Superior temporal gyrus (tissue), 1 donor: Measurements from ENCODE around the gene ECHDC3.

Source experiments
- DNase-seq: peaks from one replicate; pipeline ENCODE4 v3.0.0-alpha.2; 2016; ENCODE audit errors: extremely low spot score

ECHDC3 gene

DNA sequence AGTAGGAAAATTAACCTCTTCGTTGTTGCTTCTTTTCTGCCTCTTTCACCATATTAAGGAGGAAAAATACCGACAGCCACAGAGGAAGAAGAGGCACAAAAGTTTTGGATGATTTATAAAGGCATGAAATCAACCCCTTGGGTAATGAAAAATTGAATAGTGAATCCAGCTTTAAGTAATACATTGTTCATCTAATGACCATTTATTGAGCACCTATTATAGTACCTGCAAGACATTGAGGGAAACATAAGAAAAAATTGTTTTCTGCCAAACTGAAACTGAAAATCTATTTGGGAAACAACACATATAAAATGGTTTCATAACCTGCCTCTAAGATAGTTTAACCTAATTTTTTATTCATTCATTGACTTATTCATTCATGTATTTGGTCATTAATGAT, 8.2 kb downstream of the ECHDC3 start:
- no peak for DNase-seq

DNA sequence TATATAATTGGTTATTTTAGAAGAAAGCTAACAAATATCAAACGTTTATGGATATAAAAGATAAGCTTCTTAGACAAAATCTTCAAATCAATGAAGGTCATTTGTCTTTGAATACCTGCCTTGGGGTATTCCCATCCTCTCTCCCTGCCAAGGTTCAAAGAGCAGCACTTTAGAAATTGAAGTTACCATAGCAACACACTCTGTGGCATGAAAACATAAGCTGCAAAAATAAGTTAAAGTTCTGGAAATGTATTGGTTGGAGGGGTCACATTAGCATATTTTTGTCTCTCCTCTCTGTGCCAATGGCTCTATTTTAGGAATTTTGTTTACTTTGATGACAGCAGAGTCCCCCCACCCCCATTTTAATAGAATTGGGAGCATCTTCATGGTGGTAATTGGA, 12.0 kb downstream of the ECHDC3 start:
- DNase-seq: no peak

GRCh38 chr10:11754620-11755019, 12.4 kb downstream of the ECHDC3 start:
- DNase-seq: no peak

DNA sequence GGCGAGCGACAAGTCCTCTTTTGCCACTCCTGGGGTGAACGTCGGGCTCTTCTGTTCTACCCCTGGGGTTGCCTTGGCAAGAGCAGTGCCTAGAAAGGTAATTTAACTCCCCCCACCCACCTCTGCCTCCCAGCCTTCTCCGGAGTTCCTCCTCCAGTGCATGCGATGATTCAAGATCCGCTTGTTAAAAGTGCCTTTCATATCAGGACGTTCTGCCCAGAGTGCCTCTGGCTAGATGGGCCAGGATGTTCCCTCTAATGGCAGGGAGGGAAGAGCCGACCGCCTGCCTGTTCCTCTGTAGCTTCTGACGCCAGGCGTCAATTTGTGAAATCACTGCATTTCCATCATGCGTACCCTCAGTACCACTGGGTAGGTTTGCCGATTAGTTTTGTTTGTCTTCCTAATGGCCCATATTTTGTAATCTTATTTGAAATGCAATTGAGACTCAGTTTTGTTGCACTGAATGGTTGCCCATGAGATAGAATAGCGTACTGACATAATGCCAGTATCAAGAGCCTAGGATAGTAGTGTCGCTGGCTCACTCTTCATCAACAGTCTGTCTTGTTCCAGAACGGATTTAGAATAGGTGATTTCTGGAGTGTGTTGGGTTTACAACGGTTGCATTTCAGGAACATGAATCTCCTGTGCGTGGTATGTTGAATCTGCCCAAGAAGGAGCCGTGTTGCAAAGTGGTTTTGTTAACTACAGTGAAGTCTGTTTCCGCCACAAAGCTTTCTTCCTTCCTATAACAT, 13.5 kb downstream of the ECHDC3 start:
- no peak for DNase-seq

- DNase-seq: no peak
These were observed 14.7 kb downstream of the ECHDC3 start for GRCh38 chr10:11756766-11757315.

DNA sequence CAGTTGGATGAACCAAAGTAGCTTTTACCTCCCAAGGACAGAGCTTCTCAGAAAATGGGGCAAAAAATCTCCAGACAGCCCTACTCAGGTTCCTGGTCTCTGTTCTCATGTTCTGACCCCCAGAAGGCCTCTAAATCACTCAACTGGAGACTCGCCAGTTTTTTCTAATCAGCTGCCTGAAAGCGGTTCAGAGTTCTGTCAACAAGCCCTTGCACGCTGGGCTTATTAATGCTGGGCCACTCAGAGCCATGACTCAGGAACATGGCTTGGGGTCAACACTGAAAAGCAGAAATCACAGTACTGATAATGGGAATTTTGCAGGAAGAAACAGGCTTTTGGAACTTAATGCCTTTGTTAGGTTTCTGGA, 15.3 kb downstream of the ECHDC3 start:
- DNase-seq: no peak

DNA sequence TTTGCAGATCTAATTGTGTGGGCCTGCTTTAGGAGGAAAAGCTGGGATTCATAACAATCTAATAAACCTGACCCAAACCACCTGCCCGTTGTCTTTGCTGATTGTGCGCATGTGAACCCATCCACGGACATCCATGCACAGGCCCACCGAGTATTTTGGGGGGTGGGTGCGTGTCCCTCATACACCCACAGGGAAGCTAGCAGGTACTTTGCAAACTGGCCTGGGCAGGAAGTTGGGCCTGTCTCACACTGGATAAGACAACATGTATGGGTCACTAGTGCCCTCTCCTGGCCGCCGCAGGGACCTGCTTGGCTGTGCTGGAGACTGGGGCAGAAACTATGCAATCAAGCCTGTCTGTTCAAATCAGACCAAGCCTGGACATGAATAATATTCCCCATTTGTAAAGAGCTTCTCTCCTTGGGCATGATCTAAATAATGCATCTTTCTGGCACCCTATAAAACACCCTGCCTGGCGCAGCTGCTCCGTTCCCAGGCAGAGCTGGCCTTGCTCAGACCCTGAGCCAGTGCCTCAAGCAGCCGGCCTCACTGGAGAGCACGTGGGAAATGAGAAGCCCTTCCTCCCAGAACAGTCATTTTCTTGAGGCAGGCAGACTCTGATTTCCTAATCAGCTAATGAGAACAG, 15.8 kb downstream of the ECHDC3 start:
- peak; percentile 86 for DNase-seq

DNA sequence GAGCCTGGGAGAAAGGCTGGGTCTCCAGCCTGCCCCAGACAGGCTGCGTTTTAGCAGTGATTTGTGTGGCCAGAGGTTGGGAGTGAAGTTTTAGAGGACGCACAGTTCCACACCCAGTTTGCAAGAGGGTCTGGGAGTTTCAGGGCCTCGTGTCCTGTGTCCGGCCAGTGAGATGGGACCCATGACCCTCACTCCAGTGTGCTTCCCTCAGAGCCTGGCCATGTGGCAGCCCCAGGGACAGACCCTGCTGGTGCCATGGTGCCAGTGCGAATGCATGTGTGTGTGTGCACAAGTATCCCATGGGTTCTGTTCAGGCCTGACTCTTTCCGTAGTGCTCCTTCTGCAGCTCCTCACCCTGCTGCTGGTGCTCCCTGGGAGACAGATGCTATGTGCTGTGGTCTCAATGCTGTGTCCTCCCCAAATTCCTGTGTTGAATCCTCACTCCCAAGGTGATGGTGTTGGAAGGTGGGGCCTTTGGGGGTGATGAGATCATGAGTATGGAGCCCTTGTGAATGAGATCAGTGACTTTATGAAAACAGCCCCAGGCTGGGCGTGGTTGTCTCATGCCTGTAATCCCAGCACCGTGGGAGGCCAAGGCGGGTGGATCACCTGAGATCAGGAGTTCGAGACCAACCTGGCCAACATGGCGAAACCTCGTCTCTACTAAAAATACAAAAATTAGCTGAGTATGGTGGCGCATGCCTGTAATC, 16.5 kb downstream of the ECHDC3 start:
- DNase-seq: no peak

- no peak for DNase-seq
These were observed 17.2 kb downstream of the ECHDC3 start for GRCh38 chr10:11759347-11759746.

GRCh38 chr10:11760151-11760550, 18.0 kb downstream of the ECHDC3 start:
- DNase-seq: no peak

DNA sequence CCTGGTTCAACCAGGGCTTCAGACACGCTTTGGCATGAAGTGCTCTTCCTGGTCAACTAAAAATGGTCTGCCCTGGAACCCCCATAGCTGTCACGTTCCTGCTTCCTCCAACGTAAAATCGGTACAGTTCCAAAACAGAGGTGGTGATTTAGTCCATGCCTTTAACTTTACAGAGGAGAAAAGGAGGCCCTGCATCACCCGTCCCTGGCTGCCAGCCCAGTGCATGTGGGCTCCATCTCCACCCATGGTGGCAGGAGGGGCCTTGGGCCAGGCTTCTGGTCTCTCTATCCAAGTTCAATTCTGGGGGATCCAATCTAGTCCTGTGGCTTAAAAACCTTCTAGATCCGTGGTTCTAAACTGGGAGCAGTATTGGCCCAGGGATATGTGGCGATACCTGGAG, 18.7 kb downstream of the ECHDC3 start:
- no peak for DNase-seq

- no peak for DNase-seq
These were observed 19.2 kb downstream of the ECHDC3 start for GRCh38 chr10:11761431-11761830.

- no peak for DNase-seq
These were observed 20.7 kb downstream of the ECHDC3 start for GRCh38 chr10:11762706-11763500.

GRCh38 chr10:11763501-11763861, 21.3 kb downstream of the ECHDC3 start:
- no peak for DNase-seq

DNA sequence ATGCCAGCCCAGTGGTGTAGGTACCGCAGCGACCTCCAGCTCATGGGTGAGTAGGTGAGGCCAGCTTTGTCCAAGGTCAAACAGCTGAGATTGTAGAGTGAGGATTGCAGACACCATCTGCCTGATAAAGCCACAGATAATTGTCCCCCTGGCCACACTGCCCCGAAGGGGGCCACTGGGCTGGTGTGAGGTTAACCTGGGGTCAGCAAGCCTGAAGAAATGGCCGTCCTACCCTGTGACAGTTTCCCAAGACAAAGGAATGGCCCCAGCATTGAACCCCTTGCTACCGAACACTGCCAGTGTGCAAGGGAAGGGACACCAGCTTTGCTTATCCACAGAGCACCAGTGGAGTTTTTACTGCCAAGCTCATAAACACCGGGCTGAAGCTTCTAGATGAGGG, 23.0 kb downstream of the ECHDC3 start:
- no peak for DNase-seq

DNA sequence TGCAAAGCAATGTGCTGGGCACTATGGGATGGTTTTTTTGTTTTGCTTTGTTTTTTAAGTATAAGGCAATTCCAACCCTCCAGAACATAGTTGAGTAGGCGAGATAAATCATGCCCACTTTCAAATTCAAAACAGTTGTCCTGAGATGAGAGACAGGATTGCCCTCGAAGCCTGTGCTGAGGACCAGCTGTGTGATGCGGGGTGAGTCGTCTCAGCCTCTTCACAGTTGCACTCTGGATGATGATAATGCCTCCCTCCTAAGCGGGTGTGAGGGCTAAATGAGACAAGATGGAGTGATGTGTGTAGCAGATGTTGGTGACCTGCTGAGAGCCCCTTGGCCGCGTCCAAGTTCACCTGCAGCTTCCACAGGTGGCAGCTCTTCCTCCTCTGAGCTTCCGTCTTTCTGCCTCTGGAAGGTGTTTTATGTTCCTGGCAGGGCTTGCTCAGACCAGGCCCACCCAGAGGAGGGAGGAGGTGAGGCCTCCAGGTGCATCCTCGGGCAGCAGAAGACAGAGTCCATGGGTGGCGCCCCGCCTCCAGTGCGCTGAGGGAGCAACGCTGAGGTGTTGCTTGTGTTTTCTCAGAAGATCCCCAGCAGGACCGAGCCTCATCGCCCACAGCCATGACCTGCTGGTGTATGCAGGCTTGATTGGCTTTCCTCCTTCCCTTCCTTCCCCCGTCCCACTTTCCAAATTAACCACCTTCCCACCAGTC, 30.6 kb downstream of the ECHDC3 start:
- no peak for DNase-seq

- DNase-seq: no peak
These were observed 31.7 kb downstream of the ECHDC3 start for GRCh38 chr10:11773761-11774441.

DNA sequence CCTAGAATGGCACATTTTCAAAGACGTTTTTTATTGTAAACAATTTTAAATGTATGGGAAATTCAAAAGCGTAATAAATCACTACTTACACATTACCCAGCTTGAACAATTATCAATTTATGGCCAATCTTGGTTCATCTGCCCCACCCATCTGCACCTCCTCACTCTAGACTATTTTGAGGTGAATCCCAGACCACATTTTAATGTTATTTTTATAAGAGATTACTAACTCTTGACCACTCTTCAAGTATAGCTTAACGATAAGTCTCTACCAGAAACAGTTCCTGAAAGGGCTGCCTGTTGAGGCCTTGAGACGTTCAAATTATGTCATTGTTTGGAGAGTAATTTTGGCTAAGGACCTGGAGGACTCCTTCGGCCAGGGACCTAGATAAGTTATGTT, 33.2 kb downstream of the ECHDC3 start:
- DNase-seq: no peak

DNA sequence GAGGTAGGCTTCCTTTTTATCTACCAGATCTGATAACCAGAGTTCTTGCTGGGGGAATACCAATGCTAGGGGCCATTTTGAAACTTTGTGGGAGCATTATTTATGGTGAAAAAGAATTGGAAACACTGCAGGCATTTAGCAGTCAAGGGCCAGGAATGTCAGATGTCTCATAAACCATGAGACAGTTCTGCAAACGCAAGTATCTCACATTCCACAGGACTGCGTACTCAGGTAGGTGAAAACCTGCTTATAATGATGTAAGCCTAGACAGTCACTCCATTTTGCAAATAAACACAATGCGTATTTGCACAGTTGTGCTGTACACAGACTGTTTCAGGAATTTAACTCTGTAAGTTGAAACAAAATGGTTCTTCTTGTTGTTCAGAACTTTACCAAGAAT, 33.9 kb downstream of the ECHDC3 start:
- DNase-seq: no peak

GRCh38 chr10:11781114-11781513, 38.9 kb downstream of the ECHDC3 start:
- no peak for DNase-seq
